Heart left ventricle (tissue), 13 donors: ENCODE data around the gene IFT122.

ENCODE experiments used
- POLR2A ChIP-seq, 2 donors: fragments of 450-650 bp; IDR thresholded peaks; one replicate each; pipeline ENCODE4 v1.6.1; 2017; ENCODE audit warnings: antibody characterized with exemption in 2 of 2, mild to moderate bottlenecking in 2 of 2, moderate library complexity in 2 of 2
- TF ChIP-seq, protein P1 (sequence below), 12 donors: fragments of 200-600 bp; sonication (generic) in 4 of 12; IDR thresholded peaks; one replicate each; pipeline versions ENCODE4 v1.5.0 to v1.8.0; 2018 to 2022; ENCODE audit warnings: antibody characterized with exemption in 12 of 12, mild to moderate bottlenecking in 5 of 12
- donor health status: ischemic (EF 13 %, LVEDD 7.1; RV severe dilation, severe dysfunction).
- donor health status: DM: no; HTN: yes; CAD: no.
- donor health status: DM: no; HTN: no; CAD: no.
- donor health status: ischemic (EF 25% LVEDD 6.9; RV normal size, moderate dysfunction).
- donor health status: ischemic (EF 25% LVEDD 5.7; RV mildly dilated, moderate dysfunction).
- donor health status: ischemic (EF 35%, LVEDD 5.7; RV mildly dilated, moderate dysfunction).
- donor health status: nonischemic (EF 11% LVEDD 7.7; RV severe dilation, severe dysfunction).
- donor health status: DM: yes; HTN: yes; CAD: no.
- donor health status: PGD.
- donor health status: ischemic (EF 29% LVEDD 5.4; RV normal size, mild dysfunction).
- donor health status: nonischemic (EF 23%, LVEDD 6.1; RV moderate dilation, normal function).

GRCh38 chr3:129562803-129563202 lies 122.8 kb downstream of the IFT122 start:
- TF ChIP-seq, protein P1, sequence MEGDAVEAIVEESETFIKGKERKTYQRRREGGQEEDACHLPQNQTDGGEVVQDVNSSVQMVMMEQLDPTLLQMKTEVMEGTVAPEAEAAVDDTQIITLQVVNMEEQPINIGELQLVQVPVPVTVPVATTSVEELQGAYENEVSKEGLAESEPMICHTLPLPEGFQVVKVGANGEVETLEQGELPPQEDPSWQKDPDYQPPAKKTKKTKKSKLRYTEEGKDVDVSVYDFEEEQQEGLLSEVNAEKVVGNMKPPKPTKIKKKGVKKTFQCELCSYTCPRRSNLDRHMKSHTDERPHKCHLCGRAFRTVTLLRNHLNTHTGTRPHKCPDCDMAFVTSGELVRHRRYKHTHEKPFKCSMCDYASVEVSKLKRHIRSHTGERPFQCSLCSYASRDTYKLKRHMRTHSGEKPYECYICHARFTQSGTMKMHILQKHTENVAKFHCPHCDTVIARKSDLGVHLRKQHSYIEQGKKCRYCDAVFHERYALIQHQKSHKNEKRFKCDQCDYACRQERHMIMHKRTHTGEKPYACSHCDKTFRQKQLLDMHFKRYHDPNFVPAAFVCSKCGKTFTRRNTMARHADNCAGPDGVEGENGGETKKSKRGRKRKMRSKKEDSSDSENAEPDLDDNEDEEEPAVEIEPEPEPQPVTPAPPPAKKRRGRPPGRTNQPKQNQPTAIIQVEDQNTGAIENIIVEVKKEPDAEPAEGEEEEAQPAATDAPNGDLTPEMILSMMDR (IDR thresholded peaks at IDR 0.05), result no peak
- TF ChIP-seq POLR2A (IDR thresholded peaks at IDR 0.05), result no peak
